ENCODE results near the gene IRF9.

The IRF9 gene

DNA sequence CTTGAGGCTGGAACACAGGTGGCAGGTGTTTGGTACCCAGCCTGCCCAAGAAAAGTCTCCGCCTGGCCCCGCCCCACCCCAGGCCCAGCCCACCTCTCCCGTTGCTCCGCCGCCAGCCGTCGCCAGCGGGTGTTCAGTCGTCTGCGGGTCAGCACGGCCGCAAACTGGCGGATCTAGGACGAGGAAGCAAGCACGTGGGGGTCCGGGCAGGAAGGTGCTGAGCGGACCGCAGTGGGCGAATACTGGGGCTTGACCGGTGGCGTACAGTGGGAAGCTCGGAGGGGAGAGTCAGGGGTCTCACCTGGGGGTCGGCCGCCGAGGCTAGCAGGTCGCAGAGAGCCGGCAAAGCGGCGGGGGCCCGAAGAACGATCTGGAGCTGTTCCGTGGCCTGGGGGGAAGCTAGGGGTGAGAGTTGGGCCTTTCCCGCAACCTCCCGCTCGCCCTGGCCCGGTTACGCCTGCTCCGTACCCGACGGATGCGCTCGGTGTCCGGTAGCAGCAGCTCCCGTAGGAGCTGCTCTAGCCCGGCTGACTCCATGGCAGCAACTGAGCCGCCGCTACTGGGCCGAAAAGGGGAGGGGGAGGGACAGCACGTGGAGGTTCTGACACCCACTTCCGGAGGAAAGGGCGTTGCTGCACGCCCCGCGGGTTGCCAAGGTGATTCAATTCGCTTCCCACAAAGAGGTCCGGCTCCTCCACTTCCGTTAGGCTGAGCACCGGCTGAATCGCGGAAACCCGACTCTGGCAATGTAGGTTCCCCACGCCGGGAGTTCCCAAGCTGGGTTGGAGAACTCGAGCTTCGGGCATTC, 27.4 kb downstream of the IRF9 start, which contains the start of gene IPO4 (continued):
- TF ChIP-seq, protein P1, sequence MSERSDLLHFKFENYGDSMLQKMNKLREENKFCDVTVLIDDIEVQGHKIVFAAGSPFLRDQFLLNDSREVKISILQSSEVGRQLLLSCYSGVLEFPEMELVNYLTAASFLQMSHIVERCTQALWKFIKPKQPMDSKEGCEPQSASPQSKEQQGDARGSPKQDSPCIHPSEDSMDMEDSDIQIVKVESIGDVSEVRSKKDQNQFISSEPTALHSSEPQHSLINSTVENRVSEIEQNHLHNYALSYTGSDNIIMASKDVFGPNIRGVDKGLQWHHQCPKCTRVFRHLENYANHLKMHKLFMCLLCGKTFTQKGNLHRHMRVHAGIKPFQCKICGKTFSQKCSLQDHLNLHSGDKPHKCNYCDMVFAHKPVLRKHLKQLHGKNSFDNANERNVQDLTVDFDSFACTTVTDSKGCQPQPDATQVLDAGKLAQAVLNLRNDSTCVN (tag by site-specific recombination; optimal IDR thresholded peaks at IDR 0.05), result peak; percentile 46
- TF ChIP-seq ZNF792 (tag by site-specific recombination; IDR thresholded peaks at IDR 0.05), result no peak
- TF ChIP-seq ZNF654 (tag by site-specific recombination; IDR thresholded peaks at IDR 0.05; ENCODE audit: low read depth), result no peak
- TF ChIP-seq ZNF48 (tag by site-specific recombination; IDR thresholded peaks at IDR 0.05), result no peak
- TF ChIP-seq KLF7 (tag by site-specific recombination; IDR thresholded peaks at IDR 0.05; ENCODE audit: borderline replicate concordance), result peak; percentile 98
- TF ChIP-seq, protein P2, sequence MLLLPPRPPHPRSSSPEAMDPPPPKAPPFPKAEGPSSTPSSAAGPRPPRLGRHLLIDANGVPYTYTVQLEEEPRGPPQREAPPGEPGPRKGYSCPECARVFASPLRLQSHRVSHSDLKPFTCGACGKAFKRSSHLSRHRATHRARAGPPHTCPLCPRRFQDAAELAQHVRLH (tag by site-specific recombination; IDR thresholded peaks at IDR 0.05), result no peak; the same call in none of the 2 replicates
- TF ChIP-seq ZNF423 (tag by site-specific recombination; IDR thresholded peaks at IDR 0.05), result no peak; the same call in 1 of the 2 replicates
- peak; percentile 45; the same call in 1 of the 2 replicates for TF ChIP-seq ZBTB48 (tag by site-specific recombination; IDR thresholded peaks at IDR 0.05)
- TF ChIP-seq ZNF529 (tag by site-specific recombination; IDR thresholded peaks at IDR 0.05; ENCODE audit: insufficient replicate concordance), result no peak
- no peak for TF ChIP-seq ZNF585B (tag by site-specific recombination; IDR thresholded peaks at IDR 0.05)
- peak; percentile 91 for TF ChIP-seq ZNF2 (tag by site-specific recombination; IDR thresholded peaks at IDR 0.05)

DNA sequence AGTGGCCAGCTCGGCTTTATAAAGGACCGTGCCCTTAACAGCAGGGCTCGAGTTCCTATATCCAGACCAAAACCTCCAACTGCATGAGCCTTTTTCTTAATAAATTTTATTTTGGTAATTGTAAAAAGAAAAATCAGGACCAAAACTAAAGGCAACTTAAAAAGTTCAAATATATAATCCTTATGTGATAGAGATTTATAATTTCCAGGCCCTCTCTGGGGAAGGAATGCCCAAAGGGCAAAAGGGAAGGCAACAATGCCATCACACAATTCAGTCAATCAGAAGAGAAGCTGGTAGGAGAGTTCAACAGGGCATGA, 28.0 kb downstream of the IRF9 start:
- peaks cover 7% of the 10 kb centered on the region; the same call in 1 of the 2 replicates for H3K4me1 ChIP-seq (ENCODE audit: control insufficient read depth, insufficient read depth, low read length)
- H3K9me3 ChIP-seq (ENCODE audit: control insufficient read depth, insufficient read depth, low read depth, low read length), result no peaks in the 10 kb centered on the region
- ChIA-PET CTCF (interaction anchor here (0.6 to 3.0 kb wide), 3 partner anchors 28 to 174 kb away, joined by 3 to 12 read pairs (median 3); partner anchors contain the start of gene IRF9), POLR2A (interaction anchor here (0.6 to 2.3 kb wide), 17 partner anchors 10 to 867 kb away, joined by 3 to 19 read pairs (median 7); partner anchors contain the start of genes CHMP4A, DCAF11, EMC9 and IRF9)
- TF ChIP-seq ZBTB7A (tag by site-specific recombination; IDR thresholded peaks at IDR 0.05; ENCODE audit: low read depth), result no peak
- TF ChIP-seq ZNF335 (tag by site-specific recombination; conservative IDR thresholded peaks at IDR 0.05), result peak; percentile 14; the same call in 1 of the 2 replicates
- no peak for TF ChIP-seq ZNF140 (tag by site-specific recombination; IDR thresholded peaks at IDR 0.05)
- TF ChIP-seq, protein P3, sequence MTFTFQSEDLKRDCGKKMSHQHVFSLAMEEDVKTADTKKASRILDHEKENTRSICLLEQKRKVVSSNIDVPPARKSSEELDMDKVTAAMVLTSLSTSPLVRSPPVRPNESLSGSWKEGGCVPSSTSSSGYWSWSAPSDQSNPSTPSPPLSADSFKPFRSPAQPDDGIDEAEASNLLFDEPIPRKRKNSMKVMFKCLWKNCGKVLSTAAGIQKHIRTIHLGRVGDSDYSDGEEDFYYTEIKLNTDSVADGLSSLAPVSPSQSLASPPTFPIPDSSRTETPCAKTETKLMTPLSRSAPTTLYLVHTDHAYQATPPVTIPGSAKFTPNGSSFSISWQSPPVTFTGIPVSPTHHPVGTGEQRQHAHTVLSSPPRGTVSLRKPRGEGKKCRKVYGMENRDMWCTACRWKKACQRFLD (tag by site-specific recombination; IDR thresholded peaks at IDR 0.05), result no peak
- TF ChIP-seq GLI4 (tag by site-specific recombination; IDR thresholded peaks at IDR 0.05), result no peak
- TF ChIP-seq ZNF521 (tag by site-specific recombination; IDR thresholded peaks at IDR 0.05), result no peak
- 0 out of 2 replicates have a peak, but pooled peaks have one; percentile 5 for TF ChIP-seq ZEB2 (tag by site-specific recombination; IDR thresholded peaks at IDR 0.05)
- TF ChIP-seq ZNF624 (tag by site-specific recombination; IDR thresholded peaks at IDR 0.05), result no peak
- no peak for TF ChIP-seq ZNF600 (tag by site-specific recombination; IDR thresholded peaks at IDR 0.05)
- no peak overlapping the region for H3K27ac ChIP-seq (ENCODE audit: extremely low read depth, low read depth, low read length)
- peaks cover 6 to 75% of the 10 kb centered on the region in 2 experiments for H3K36me3 ChIP-seq (ENCODE audit: control insufficient read depth in 2 of 2, insufficient read depth in 1 of 2, low read length in 2 of 2)
- H3K4me3 ChIP-seq (ENCODE audit: low read depth, low read length), result no peak overlapping the region; the same call in none of the 2 replicates

DNA sequence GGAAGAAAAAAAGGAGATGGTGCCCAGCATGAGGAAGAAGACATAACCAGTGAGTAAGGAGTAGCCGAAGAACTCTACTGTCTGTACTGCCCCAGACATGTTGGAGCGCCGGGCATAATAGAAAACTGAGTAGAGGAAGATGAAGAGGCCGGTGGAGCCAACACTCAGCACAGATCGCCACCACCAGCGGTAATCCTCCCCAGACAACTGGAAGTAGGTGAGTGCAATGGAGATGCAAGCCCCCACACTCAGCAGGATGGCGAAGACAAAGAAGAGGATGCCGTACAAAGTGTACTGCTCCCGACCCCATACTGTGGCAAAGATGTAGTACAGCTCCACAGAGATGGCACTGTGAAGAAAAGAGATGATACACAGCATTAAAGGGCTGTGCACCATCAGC, 28.4 kb downstream of the IRF9 start:
- TF ChIP-seq, protein P4, sequence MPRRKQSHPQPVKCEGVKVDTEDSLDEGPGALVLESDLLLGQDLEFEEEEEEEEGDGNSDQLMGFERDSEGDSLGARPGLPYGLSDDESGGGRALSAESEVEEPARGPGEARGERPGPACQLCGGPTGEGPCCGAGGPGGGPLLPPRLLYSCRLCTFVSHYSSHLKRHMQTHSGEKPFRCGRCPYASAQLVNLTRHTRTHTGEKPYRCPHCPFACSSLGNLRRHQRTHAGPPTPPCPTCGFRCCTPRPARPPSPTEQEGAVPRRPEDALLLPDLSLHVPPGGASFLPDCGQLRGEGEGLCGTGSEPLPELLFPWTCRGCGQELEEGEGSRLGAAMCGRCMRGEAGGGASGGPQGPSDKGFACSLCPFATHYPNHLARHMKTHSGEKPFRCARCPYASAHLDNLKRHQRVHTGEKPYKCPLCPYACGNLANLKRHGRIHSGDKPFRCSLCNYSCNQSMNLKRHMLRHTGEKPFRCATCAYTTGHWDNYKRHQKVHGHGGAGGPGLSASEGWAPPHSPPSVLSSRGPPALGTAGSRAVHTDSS (tag by site-specific recombination; IDR thresholded peaks at IDR 0.05), result peak; percentile 55; the same call in 1 of the 2 replicates
- no peak for TF ChIP-seq ZNF155 (tag by site-specific recombination; IDR thresholded peaks at IDR 0.05)
- H3K9me3 ChIP-seq (ENCODE audit: control insufficient read depth, insufficient read depth, low read depth, low read length), result no peaks in the 10 kb centered on the region
- H3K36me3 ChIP-seq (ENCODE audit: control insufficient read depth in 2 of 2, insufficient read depth in 1 of 2, low read length in 2 of 2), result peaks cover 6 to 75% of the 10 kb centered on the region in 2 experiments
- ChIA-PET CTCF (interaction anchor here (1.3 to 3.0 kb wide), 2 partner anchors 28 to 107 kb away, joined by 3 to 12 read pairs; partner anchors contain the start of gene IRF9), POLR2A (interaction anchor here (1.3 to 2.3 kb wide), 8 partner anchors 9 to 75 kb away, joined by 4 to 19 read pairs (median 9); partner anchors contain the start of genes CHMP4A, DCAF11, EMC9 and IRF9)
- H3K27ac ChIP-seq (ENCODE audit: extremely low read depth, low read depth, low read length), result no peak overlapping the region
- no peak overlapping the region for H3K4me3 ChIP-seq (ENCODE audit: low read depth, low read length)
- H3K4me1 ChIP-seq (ENCODE audit: control insufficient read depth, insufficient read depth, low read length), result peaks cover 7% of the 10 kb centered on the region; the same call in 1 of the 2 replicates
